Vagina (tissue), 2 donors: Measurements from ENCODE around the gene ARMC3. TPM values are rescaled to one million over a fixed set of nuclear protein-coding genes. Genes with fewer than 3 reads are reported as not detected.

Source experiments
- DNase-seq, 2 donors: peaks; one replicate each; pipeline ENCODE4 v3.0.0-alpha.2; 2017; ENCODE audit errors: extremely low spot score in 2 of 2
- H3K27ac ChIP-seq: fragments of 200-600 bp; sonication (generic); one replicate; pipeline ENCODE4 v1.5.1; 2019
- H3K27me3 ChIP-seq: fragments of 200-600 bp; sonication (generic); one replicate; pipeline ENCODE4 v1.5.1; 2019
- H3K36me3 ChIP-seq, 2 donors: fragments of 200-600 bp; sonication (generic); one replicate each; pipeline ENCODE4 v1.5.1; 2017 to 2019
- H3K4me1 ChIP-seq: fragments of 200-600 bp; sonication (generic); one replicate; pipeline ENCODE4 v1.5.1; 2019
- H3K4me3 ChIP-seq, 2 donors: fragments of 200-600 bp; sonication (generic); 1 replicate in 1 of 2; 2 replicates in 1 of 2; pipeline ENCODE4 v1.5.1; 2016 to 2019
- H3K9me3 ChIP-seq: fragments of 200-600 bp; sonication (generic); one replicate; pipeline ENCODE4 v1.5.1; 2019
- POLR2A ChIP-seq, 2 donors: fragments of 450-650 bp; IDR thresholded peaks; one replicate each; pipeline ENCODE4 v1.6.1; 2017; ENCODE audit warnings: antibody characterized with exemption in 2 of 2, mild to moderate bottlenecking in 2 of 2, moderate library complexity in 2 of 2
- POLR2AphosphoS5 ChIP-seq, 2 donors: sonication (generic); formaldehyde crosslinking; IDR thresholded peaks; one replicate each; pipeline ENCODE4 v1.9.0; 2017; ENCODE audit warnings: antibody characterized with exemption in 2 of 2, mild to moderate bottlenecking in 2 of 2, low read depth in 1 of 2; ENCODE audit not compliant: insufficient read depth in 1 of 2
- intact Hi-C: fragments of 100-400 bp; cut with DNase I; formaldehyde crosslinking; loops from one replicate; pipeline ENCODE4 v1.15.1; 2023
- total RNA-seq: library from RNA; depleted of rRNA; stranded (reverse); fragments of >200 nt; gene quantifications from one replicate; pipeline ENCODE4 v1.2.3, GENCODE V29; 2016
- TF ChIP-seq, protein P1 (sequence below), 3 experiments: fragments of 450-650 bp in 2 of 3; fragments of 200-600 bp in 1 of 3; sonication (generic) in 1 of 3; IDR thresholded peaks; one replicate each; pipeline ENCODE4 v1.5.1; 2017 to 2019; ENCODE audit warnings: antibody characterized with exemption in 3 of 3, mild to moderate bottlenecking in 2 of 3, moderate library complexity in 2 of 3

The ARMC3 gene
- total RNA-seq, 1 donor from 2014 or later: not detected

DNA sequence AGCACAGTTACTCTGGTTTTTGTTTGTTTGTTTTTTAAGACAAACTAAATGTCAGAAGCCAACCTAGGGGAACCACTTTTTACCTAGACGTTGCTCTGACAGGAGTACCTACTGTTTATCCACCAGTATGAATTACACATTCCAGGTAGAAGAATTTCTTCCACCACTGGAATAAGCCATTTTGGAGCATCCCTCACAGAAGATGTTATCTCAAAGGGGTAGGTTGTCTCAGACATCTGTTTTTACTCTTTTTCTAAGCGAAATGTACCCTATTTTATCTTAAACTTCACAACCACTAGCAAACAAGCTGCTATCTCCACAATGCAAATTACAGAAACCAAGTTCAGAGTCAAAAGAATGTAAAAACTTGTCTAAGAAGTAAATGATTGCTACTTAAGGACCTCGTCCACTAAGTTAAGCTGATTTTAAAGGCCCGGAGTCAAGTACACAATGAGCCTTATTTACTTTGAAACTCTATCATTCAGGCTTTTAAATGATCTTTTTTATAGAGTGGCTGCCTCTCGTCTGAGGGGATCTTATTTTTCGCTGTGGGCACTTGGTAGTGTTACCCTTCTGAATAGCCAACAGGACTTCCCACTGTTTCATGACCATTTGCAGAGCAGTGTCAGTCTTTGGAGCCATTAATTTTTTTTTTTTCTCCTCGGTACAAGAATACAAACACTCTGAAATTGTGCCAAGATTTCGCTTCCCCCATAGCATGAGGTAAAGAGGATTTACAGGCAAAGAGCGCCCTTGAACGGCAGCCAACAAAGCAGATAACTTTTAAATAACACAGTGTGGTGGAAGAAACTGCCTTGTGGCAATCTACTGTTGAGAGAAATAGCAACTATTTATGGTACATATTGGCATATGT lies 15.7 kb upstream of the ARMC3 start:
- intact Hi-C loops: no loop called here

DNA sequence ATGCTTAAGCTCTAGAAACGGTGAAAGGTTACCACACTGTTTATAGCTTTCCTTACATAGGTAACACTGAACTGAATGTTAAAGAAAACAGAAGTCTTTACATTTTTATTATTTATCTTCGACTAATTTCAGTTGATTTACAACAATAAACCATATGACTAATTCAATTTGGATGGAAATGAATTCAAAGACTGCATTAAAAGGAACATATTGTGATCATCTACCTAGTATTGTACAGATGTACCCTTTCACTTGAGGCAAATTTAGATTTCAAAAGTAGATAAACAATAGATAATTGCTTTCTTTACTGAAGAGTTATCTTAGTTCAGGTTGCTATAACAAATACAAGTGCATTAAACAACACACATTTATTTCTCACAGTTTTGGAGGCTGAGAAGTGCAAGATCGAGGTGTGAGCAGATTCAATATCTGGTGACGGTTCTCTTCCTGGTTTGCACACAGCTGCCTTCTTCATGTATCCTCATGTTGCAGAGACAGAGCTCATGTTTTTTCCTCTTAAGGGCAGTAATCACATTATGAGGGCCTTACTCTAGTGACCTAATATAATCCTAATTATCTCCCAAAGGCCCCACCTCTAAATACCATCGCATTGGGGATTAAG lies 15.0 kb upstream of the ARMC3 start:
- H3K27me3 ChIP-seq: no peaks in the 10 kb centered on the region
- no peak for DNase-seq
- intact Hi-C loops: no loop called here
- H3K9me3 ChIP-seq: no peaks in the 10 kb centered on the region
- no peaks in the 10 kb centered on the region for H3K36me3 ChIP-seq
- H3K27ac ChIP-seq: no peak overlapping the region
- TF ChIP-seq POLR2AphosphoS5 (IDR thresholded peaks at IDR 0.05; ENCODE audit: insufficient read depth in 1 of 2, low read depth in 1 of 2): no peak
- H3K4me1 ChIP-seq: no peaks in the 10 kb centered on the region
- no peak overlapping the region for H3K4me3 ChIP-seq

More for the DNA sequence above, 15.7 kb upstream of the ARMC3 start:
- no peak overlapping the region for H3K27ac ChIP-seq
- no peak overlapping the region for H3K4me3 ChIP-seq
- no peaks in the 10 kb centered on the region for H3K4me1 ChIP-seq
- no peak for DNase-seq
- H3K27me3 ChIP-seq: no peaks in the 10 kb centered on the region
- TF ChIP-seq, protein P1, sequence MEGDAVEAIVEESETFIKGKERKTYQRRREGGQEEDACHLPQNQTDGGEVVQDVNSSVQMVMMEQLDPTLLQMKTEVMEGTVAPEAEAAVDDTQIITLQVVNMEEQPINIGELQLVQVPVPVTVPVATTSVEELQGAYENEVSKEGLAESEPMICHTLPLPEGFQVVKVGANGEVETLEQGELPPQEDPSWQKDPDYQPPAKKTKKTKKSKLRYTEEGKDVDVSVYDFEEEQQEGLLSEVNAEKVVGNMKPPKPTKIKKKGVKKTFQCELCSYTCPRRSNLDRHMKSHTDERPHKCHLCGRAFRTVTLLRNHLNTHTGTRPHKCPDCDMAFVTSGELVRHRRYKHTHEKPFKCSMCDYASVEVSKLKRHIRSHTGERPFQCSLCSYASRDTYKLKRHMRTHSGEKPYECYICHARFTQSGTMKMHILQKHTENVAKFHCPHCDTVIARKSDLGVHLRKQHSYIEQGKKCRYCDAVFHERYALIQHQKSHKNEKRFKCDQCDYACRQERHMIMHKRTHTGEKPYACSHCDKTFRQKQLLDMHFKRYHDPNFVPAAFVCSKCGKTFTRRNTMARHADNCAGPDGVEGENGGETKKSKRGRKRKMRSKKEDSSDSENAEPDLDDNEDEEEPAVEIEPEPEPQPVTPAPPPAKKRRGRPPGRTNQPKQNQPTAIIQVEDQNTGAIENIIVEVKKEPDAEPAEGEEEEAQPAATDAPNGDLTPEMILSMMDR (IDR thresholded peaks at IDR 0.05): no peak
- no peak for TF ChIP-seq POLR2AphosphoS5 (IDR thresholded peaks at IDR 0.05; ENCODE audit: insufficient read depth in 1 of 2, low read depth in 1 of 2)
- no peak for TF ChIP-seq POLR2A (IDR thresholded peaks at IDR 0.05)
- no peaks in the 10 kb centered on the region for H3K9me3 ChIP-seq
- H3K36me3 ChIP-seq: no peaks in the 10 kb centered on the region

DNA sequence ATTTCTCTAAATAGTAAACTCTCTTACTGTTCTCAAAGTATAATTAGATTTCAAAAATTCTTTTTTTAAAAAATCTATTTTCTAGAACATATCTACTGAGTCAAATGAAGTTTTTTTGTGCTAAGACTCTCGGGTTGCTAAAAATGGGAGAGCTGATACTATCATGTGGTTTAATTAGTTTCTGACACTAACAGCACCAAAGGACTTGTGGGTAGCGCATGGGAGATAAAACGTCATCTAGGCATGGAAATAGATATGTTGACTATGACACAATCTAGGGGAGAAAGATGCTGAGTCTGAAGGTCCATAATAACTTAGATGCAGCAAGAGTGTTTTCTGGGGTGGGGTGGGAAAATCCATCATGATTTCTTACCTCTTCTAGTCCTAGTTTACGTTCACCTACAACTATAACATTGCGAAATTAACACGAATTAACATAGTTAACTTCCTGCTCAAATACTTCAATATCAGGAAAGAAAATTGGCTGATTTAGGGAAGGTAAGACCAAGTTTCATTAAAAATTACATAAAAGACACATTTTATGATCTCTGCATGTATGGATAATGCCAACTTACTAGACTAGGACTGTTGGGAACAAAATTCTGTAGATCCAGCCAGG lies 14.3 kb upstream of the ARMC3 start:
- no peaks in the 10 kb centered on the region for H3K36me3 ChIP-seq
- TF ChIP-seq POLR2AphosphoS5 (IDR thresholded peaks at IDR 0.05; ENCODE audit: insufficient read depth in 1 of 2, low read depth in 1 of 2): no peak
- TF ChIP-seq POLR2A (IDR thresholded peaks at IDR 0.05): no peak
- TF ChIP-seq, protein P1 (IDR thresholded peaks at IDR 0.05): no peak
- H3K27me3 ChIP-seq: no peaks in the 10 kb centered on the region
- H3K27ac ChIP-seq: no peak overlapping the region
- no peak for DNase-seq
- no peak overlapping the region for H3K4me3 ChIP-seq
- intact Hi-C loops: no loop called here
- no peaks in the 10 kb centered on the region for H3K4me1 ChIP-seq
- H3K9me3 ChIP-seq: no peaks in the 10 kb centered on the region

DNA sequence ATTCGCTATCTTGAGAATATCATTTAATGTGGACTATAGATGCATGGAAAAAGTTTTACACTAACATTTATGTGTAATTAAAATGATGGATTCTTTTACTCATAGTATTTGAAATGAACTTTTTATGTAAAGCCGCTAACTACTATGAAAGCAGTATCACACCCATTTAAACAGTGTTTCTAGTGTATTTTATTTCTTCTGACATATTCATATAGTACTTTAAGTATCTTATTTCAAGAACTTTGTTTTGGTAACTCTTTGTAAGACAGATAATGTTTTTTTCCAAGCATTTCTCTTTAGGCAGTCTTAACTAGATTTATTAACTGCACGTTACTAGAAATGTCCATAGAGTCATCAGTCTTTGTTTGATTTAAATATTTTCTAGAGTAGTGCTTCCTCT lies 12.5 kb upstream of the ARMC3 start:
- H3K27ac ChIP-seq: no peak overlapping the region
- H3K4me1 ChIP-seq: no peaks in the 10 kb centered on the region
- H3K9me3 ChIP-seq: no peaks in the 10 kb centered on the region
- H3K36me3 ChIP-seq: no peaks in the 10 kb centered on the region
- intact Hi-C loops: no loop called here
- DNase-seq: no peak
- H3K4me3 ChIP-seq: no peak overlapping the region
- H3K27me3 ChIP-seq: no peaks in the 10 kb centered on the region
- TF ChIP-seq POLR2A (IDR thresholded peaks at IDR 0.05) (no peak), POLR2AphosphoS5 (IDR thresholded peaks at IDR 0.05; ENCODE audit: insufficient read depth in 1 of 2, low read depth in 1 of 2) (no peak)
- TF ChIP-seq, protein P1 (IDR thresholded peaks at IDR 0.05): no peak

DNA sequence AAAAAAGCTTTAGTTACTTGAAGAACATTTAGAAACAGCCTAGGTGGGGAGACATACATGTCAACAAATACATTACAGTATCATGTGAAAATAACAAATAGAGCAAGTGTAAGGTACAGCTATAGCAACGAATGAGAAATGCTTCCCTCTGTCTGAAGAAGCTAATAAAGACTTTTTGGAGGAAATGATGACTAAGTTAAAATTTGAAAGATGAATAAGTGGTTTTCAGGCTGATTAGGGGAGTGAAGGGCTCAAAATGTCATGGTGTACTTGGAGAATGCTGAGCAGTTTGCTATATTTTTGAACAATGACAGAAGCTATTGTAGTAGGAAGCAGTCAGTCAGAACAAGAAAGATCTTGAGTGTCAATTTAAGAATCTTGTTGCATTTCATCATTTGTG lies 2.8 kb upstream of the ARMC3 start:
- DNase-seq: no peak
- intact Hi-C loops: no loop called here
- Histone ChIP-seq H3K4me3 (no peak overlapping the region), H3K27me3 (no peaks in the 10 kb centered on the region), H3K9me3 (no peaks in the 10 kb centered on the region), H3K4me1 (peaks cover 8% of the 10 kb centered on the region), H3K27ac (no peak overlapping the region), H3K36me3 (no peaks in the 10 kb centered on the region)
- TF ChIP-seq, protein P1 (IDR thresholded peaks at IDR 0.05): no peak
- TF ChIP-seq POLR2A (IDR thresholded peaks at IDR 0.05): no peak
- TF ChIP-seq POLR2AphosphoS5 (IDR thresholded peaks at IDR 0.05; ENCODE audit: insufficient read depth in 1 of 2, low read depth in 1 of 2): no peak
